ENCODE measurements around the gene NKAIN1. TPM values are rescaled to one million over a fixed set of nuclear protein-coding genes. Genes with fewer than 3 reads are reported as not detected.

The NKAIN1 gene
- total RNA-seq, 1 experiment from 2014 or later = 36.8 TPM

- POLR2A ChIA-PET = interaction anchor here (2.0 kb wide), 1 partner anchor 114 kb away, joined by 9 read pairs; the partner anchor contains the start of genes SNRNP40 and ZCCHC17
- TF ChIP-seq, protein P1, sequence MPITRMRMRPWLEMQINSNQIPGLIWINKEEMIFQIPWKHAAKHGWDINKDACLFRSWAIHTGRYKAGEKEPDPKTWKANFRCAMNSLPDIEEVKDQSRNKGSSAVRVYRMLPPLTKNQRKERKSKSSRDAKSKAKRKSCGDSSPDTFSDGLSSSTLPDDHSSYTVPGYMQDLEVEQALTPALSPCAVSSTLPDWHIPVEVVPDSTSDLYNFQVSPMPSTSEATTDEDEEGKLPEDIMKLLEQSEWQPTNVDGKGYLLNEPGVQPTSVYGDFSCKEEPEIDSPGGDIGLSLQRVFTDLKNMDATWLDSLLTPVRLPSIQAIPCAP (CRISPR knock-in tag; IDR thresholded peaks at IDR 0.05) = peak; percentile 70; the same call in 1 of the 2 replicates
- TF ChIP-seq, protein P2, sequence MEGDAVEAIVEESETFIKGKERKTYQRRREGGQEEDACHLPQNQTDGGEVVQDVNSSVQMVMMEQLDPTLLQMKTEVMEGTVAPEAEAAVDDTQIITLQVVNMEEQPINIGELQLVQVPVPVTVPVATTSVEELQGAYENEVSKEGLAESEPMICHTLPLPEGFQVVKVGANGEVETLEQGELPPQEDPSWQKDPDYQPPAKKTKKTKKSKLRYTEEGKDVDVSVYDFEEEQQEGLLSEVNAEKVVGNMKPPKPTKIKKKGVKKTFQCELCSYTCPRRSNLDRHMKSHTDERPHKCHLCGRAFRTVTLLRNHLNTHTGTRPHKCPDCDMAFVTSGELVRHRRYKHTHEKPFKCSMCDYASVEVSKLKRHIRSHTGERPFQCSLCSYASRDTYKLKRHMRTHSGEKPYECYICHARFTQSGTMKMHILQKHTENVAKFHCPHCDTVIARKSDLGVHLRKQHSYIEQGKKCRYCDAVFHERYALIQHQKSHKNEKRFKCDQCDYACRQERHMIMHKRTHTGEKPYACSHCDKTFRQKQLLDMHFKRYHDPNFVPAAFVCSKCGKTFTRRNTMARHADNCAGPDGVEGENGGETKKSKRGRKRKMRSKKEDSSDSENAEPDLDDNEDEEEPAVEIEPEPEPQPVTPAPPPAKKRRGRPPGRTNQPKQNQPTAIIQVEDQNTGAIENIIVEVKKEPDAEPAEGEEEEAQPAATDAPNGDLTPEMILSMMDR (IDR thresholded peaks at IDR 0.05) = no peak
- peak; percentile 84; the same call in 1 of the 2 replicates for TF ChIP-seq SMAD3 (CRISPR knock-in tag; IDR thresholded peaks at IDR 0.05; ENCODE audit: borderline replicate concordance)
- TF ChIP-seq, protein P3, sequence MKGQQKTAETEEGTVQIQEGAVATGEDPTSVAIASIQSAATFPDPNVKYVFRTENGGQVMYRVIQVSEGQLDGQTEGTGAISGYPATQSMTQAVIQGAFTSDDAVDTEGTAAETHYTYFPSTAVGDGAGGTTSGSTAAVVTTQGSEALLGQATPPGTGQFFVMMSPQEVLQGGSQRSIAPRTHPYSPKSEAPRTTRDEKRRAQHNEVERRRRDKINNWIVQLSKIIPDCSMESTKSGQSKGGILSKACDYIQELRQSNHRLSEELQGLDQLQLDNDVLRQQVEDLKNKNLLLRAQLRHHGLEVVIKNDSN (CRISPR knock-in tag; IDR thresholded peaks at IDR 0.05) = peak; percentile 72
- TF ChIP-seq ZBTB43 (CRISPR knock-in tag; IDR thresholded peaks at IDR 0.05) = 0 out of 2 replicates have a peak, but pooled peaks have one; percentile 56
- peak; percentile 78; the same call in 1 of the 2 replicates for TF ChIP-seq TEAD1 (CRISPR knock-in tag; IDR thresholded peaks at IDR 0.05)
- 0 out of 2 replicates have a peak, but pooled peaks have one; percentile 58 for TF ChIP-seq TCF7 (CRISPR knock-in tag; IDR thresholded peaks at IDR 0.05; ENCODE audit: low read depth)
- peak; percentile 65; the same call in 1 of the 2 replicates for TF ChIP-seq NFE2L1 (CRISPR knock-in tag; IDR thresholded peaks at IDR 0.05)
- TF ChIP-seq, protein P4, sequence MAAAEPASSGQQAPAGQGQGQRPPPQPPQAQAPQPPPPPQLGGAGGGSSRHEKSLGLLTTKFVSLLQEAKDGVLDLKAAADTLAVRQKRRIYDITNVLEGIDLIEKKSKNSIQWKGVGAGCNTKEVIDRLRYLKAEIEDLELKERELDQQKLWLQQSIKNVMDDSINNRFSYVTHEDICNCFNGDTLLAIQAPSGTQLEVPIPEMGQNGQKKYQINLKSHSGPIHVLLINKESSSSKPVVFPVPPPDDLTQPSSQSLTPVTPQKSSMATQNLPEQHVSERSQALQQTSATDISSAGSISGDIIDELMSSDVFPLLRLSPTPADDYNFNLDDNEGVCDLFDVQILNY (CRISPR knock-in tag; IDR thresholded peaks at IDR 0.05) = no peak
- no peak for TF ChIP-seq PRRX2 (CRISPR knock-in tag; IDR thresholded peaks at IDR 0.05)
- peak; percentile 91 for TF ChIP-seq FOXP4 (CRISPR knock-in tag; IDR thresholded peaks at IDR 0.05)
- peak; percentile 71 for TF ChIP-seq FOXP1 (CRISPR knock-in tag; IDR thresholded peaks at IDR 0.05; ENCODE audit: borderline replicate concordance)
- TF ChIP-seq OVOL2 (CRISPR knock-in tag; IDR thresholded peaks at IDR 0.05; ENCODE audit: borderline replicate concordance) = no peak
- TF ChIP-seq ZNF121 (CRISPR knock-in tag; IDR thresholded peaks at IDR 0.05) = no peak
- peak; percentile 51; the same call in 1 of the 2 replicates for TF ChIP-seq ELF4 (CRISPR knock-in tag; IDR thresholded peaks at IDR 0.05; ENCODE audit: low read depth)
- TF ChIP-seq NFATC4 (CRISPR knock-in tag; IDR thresholded peaks at IDR 0.05) = no peak
- TF ChIP-seq IRF2 (CRISPR knock-in tag; IDR thresholded peaks at IDR 0.05; ENCODE audit: borderline replicate concordance, low read depth) = peak; percentile 58; the same call in 1 of the 2 replicates
- no peak for TF ChIP-seq JAZF1 (CRISPR knock-in tag; IDR thresholded peaks at IDR 0.05)
- TF ChIP-seq FOXK1 (CRISPR knock-in tag; IDR thresholded peaks at IDR 0.05) = peak; percentile 55; the same call in 1 of the 2 replicates
- 0 out of 2 replicates have a peak, but pooled peaks have one; percentile 53 for TF ChIP-seq JUN (CRISPR knock-in tag; IDR thresholded peaks at IDR 0.05)
- TF ChIP-seq ZNF317 (CRISPR knock-in tag; IDR thresholded peaks at IDR 0.05; ENCODE audit: borderline replicate concordance, low read depth) = 0 out of 2 replicates have a peak, but pooled peaks have one; percentile 64
- TF ChIP-seq GABPB1 (CRISPR knock-in tag; IDR thresholded peaks at IDR 0.05) = no peak
- TF ChIP-seq TP53 (CRISPR knock-in tag; IDR thresholded peaks at IDR 0.05) = no peak
- peak; percentile 24; the same call in 1 of the 2 replicates for TF ChIP-seq NFYB (CRISPR knock-in tag; conservative IDR thresholded peaks at IDR 0.05; ENCODE audit: low read depth)
- TF ChIP-seq, protein P5, sequence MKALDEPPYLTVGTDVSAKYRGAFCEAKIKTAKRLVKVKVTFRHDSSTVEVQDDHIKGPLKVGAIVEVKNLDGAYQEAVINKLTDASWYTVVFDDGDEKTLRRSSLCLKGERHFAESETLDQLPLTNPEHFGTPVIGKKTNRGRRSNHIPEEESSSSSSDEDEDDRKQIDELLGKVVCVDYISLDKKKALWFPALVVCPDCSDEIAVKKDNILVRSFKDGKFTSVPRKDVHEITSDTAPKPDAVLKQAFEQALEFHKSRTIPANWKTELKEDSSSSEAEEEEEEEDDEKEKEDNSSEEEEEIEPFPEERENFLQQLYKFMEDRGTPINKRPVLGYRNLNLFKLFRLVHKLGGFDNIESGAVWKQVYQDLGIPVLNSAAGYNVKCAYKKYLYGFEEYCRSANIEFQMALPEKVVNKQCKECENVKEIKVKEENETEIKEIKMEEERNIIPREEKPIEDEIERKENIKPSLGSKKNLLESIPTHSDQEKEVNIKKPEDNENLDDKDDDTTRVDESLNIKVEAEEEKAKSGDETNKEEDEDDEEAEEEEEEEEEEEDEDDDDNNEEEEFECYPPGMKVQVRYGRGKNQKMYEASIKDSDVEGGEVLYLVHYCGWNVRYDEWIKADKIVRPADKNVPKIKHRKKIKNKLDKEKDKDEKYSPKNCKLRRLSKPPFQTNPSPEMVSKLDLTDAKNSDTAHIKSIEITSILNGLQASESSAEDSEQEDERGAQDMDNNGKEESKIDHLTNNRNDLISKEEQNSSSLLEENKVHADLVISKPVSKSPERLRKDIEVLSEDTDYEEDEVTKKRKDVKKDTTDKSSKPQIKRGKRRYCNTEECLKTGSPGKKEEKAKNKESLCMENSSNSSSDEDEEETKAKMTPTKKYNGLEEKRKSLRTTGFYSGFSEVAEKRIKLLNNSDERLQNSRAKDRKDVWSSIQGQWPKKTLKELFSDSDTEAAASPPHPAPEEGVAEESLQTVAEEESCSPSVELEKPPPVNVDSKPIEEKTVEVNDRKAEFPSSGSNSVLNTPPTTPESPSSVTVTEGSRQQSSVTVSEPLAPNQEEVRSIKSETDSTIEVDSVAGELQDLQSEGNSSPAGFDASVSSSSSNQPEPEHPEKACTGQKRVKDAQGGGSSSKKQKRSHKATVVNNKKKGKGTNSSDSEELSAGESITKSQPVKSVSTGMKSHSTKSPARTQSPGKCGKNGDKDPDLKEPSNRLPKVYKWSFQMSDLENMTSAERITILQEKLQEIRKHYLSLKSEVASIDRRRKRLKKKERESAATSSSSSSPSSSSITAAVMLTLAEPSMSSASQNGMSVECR (CRISPR knock-in tag; IDR thresholded peaks at IDR 0.05; ENCODE audit: borderline replicate concordance) = peak; percentile 90
Observed at GRCh38 chr1:31182352-31182751, 57.3 kb downstream of the NKAIN1 start.

More at GRCh38 chr1:31182352-31182751, 57.3 kb downstream of the NKAIN1 start:
- Mint-ChIP-seq H3K4me1 (0 out of 2 replicates have a peak, but pooled peaks cover 2% of the 10 kb centered on the region), H3K27ac (no peak overlapping the region), H3K4me3 (peak overlapping the region; percentile 69), H3K9me3 (peaks cover 4% of the 10 kb centered on the region), H3K36me3 (peaks cover 8% of the 10 kb centered on the region), H3K27me3 (ENCODE audit: low read depth) (0 out of 2 replicates have a peak, but pooled peaks cover 4% of the 10 kb centered on the region)
- CTCF ChIA-PET = interaction anchor here (0.6 to 5.0 kb wide), 26 partner anchors 10 to 367 kb away, joined by 3 to 69 read pairs (median 6); partner anchors contain the start of genes FABP3, SNRNP40 and ZCCHC17
- ATAC-seq (peak; percentile 70), DNase-seq (ENCODE audit: low spot score) (peak; percentile 90)
